SK-N-SH treated with all-trans-retinoic acid at 6 μM for 48 hours (cell line): ENCODE results near the gene TRIM31.

Experiments used
- ATAC-seq: fragments of 200-7000 bp; cut with Tn5 transposase; 3 replicates; pipeline ENCODE4 v1.9.1; 2020; ENCODE audit warnings: mild to moderate bottlenecking, moderate library complexity
- BACH2 ChIP-seq: fragments of 250-450 bp; sonication (Bioruptor Pico); IDR thresholded peaks from 2 replicates; pipeline ENCODE4 v1.9.0; 2021; ENCODE audit warnings: mild to moderate bottlenecking, borderline replicate concordance
- CREB5 ChIP-seq: fragments of 250-450 bp; sonication (Bioruptor Pico); IDR thresholded peaks from 2 replicates; pipeline ENCODE4 v1.5.1; 2020; ENCODE audit warnings: low read depth, mild to moderate bottlenecking, moderate library complexity
- CSDC2 ChIP-seq: fragments of 250-450 bp; sonication (Bioruptor Pico); IDR thresholded peaks from 2 replicates; pipeline ENCODE4 v1.5.0; 2020; ENCODE audit warnings: mild to moderate bottlenecking, moderate library complexity
- ESRRG ChIP-seq: fragments of 250-450 bp; sonication (Bioruptor Pico); IDR thresholded peaks from 2 replicates; pipeline ENCODE4 v1.6.1; 2021; ENCODE audit warnings: mild to moderate bottlenecking
- GLIS3 ChIP-seq: fragments of 250-450 bp; sonication (Bioruptor Pico); IDR thresholded peaks from 2 replicates; pipeline ENCODE4 v1.5.0; 2020; ENCODE audit warnings: mild to moderate bottlenecking, moderate library complexity
- ISL1 ChIP-seq: fragments of 250-450 bp; sonication (Bioruptor Pico); IDR thresholded peaks from 2 replicates; pipeline ENCODE4 v2.1.2; 2022; ENCODE audit warnings: mild to moderate bottlenecking, moderate library complexity
- OSR1 ChIP-seq: fragments of 250-450 bp; sonication (Bioruptor Pico); IDR thresholded peaks from 2 replicates; pipeline ENCODE4 v1.8.0; 2022; ENCODE audit warnings: moderate library complexity, mild to moderate bottlenecking, inconsistent platforms
- PATZ1 ChIP-seq: fragments of 250-450 bp; sonication (Bioruptor Pico); IDR thresholded peaks from 2 replicates; pipeline ENCODE4 v1.8.0; 2020; ENCODE audit warnings: mild to moderate bottlenecking, moderate library complexity, borderline replicate concordance
- RARB ChIP-seq: fragments of 250-450 bp; sonication (Bioruptor Pico); IDR thresholded peaks from 2 replicates; pipeline ENCODE4 v1.8.0; 2021; ENCODE audit warnings: mild to moderate bottlenecking, moderate library complexity
- TCF4 ChIP-seq: fragments of 250-450 bp; sonication (Bioruptor Pico); IDR thresholded peaks from 2 replicates; pipeline ENCODE4 v1.8.0; 2021; ENCODE audit warnings: mild to moderate bottlenecking, moderate library complexity, borderline replicate concordance
- ZC3H10 ChIP-seq: fragments of 250-450 bp; sonication (Bioruptor Pico); IDR thresholded peaks from 2 replicates; pipeline ENCODE4 v1.5.1; 2021; ENCODE audit warnings: mild to moderate bottlenecking, moderate library complexity
- ZFP30 ChIP-seq: fragments of 450-650 bp; formaldehyde crosslinking; IDR thresholded peaks from 2 replicates; pipeline ENCODE4 v1.5.0; 2022; ENCODE audit warnings: mild to moderate bottlenecking, moderate library complexity
- ZNF565 ChIP-seq: fragments of 450-650 bp; formaldehyde crosslinking; conservative IDR thresholded peaks from 2 replicates; pipeline ENCODE4 v1.5.0; 2020; ENCODE audit warnings: low read depth, mild to moderate bottlenecking, moderate library complexity
- ZNF70 ChIP-seq: fragments of 450-650 bp; formaldehyde crosslinking; IDR thresholded peaks from 2 replicates; pipeline ENCODE4 v1.5.0; 2020; ENCODE audit warnings: mild to moderate bottlenecking, moderate library complexity
- ZNF8 ChIP-seq: fragments of 450-650 bp; formaldehyde crosslinking; IDR thresholded peaks from 2 replicates; pipeline ENCODE4 v1.5.0; 2020; ENCODE audit warnings: mild to moderate bottlenecking, moderate library complexity
- TF ChIP-seq, protein P1 (sequence below): fragments of 250-450 bp; sonication (Bioruptor Pico); IDR thresholded peaks from 2 replicates; pipeline ENCODE4 v1.5.1; 2021; ENCODE audit warnings: mild to moderate bottlenecking, moderate library complexity
- TF ChIP-seq, protein P2 (sequence below): fragments of 250-450 bp; sonication (Bioruptor Pico); IDR thresholded peaks from 2 replicates; pipeline ENCODE4 v1.5.0; 2020; ENCODE audit warnings: mild to moderate bottlenecking, moderate library complexity

Gene TRIM31

GRCh38 chr6:30135147-30135546 is 22.3 kb upstream of the TRIM31 start:
- TF ChIP-seq ZNF565 (no peak), CSDC2 (no peak), ISL1 (CRISPR knock-in tag) (no peak), CREB5 (no peak), ZFP30 (no peak), ZC3H10 (CRISPR knock-in tag) (no peak), ESRRG (CRISPR knock-in tag) (no peak)
- TF ChIP-seq, protein P1, sequence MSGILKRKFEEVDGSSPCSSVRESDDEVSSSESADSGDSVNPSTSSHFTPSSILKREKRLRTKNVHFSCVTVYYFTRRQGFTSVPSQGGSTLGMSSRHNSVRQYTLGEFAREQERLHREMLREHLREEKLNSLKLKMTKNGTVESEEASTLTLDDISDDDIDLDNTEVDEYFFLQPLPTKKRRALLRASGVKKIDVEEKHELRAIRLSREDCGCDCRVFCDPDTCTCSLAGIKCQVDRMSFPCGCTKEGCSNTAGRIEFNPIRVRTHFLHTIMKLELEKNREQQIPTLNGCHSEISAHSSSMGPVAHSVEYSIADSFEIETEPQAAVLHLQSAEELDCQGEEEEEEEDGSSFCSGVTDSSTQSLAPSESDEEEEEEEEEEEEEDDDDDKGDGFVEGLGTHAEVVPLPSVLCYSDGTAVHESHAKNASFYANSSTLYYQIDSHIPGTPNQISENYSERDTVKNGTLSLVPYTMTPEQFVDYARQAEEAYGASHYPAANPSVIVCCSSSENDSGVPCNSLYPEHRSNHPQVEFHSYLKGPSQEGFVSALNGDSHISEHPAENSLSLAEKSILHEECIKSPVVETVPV (CRISPR knock-in tag), result no peak
- ATAC-seq, result no peak

GRCh38 chr6:30131947-30132497 is 19.1 kb upstream of the TRIM31 start:
- TF ChIP-seq ZNF8 (CRISPR knock-in tag), result no peak
- TF ChIP-seq CREB5, result no peak
- no peak for TF ChIP-seq ESRRG (CRISPR knock-in tag)
- no peak for TF ChIP-seq ZFP30
- no peak for TF ChIP-seq ISL1 (CRISPR knock-in tag)
- TF ChIP-seq OSR1, result no peak
- TF ChIP-seq GLIS3 (CRISPR knock-in tag), result no peak
- TF ChIP-seq ZNF70 (CRISPR knock-in tag), result no peak
- no peak for TF ChIP-seq ZNF565
- ATAC-seq, result no peak

DNA sequence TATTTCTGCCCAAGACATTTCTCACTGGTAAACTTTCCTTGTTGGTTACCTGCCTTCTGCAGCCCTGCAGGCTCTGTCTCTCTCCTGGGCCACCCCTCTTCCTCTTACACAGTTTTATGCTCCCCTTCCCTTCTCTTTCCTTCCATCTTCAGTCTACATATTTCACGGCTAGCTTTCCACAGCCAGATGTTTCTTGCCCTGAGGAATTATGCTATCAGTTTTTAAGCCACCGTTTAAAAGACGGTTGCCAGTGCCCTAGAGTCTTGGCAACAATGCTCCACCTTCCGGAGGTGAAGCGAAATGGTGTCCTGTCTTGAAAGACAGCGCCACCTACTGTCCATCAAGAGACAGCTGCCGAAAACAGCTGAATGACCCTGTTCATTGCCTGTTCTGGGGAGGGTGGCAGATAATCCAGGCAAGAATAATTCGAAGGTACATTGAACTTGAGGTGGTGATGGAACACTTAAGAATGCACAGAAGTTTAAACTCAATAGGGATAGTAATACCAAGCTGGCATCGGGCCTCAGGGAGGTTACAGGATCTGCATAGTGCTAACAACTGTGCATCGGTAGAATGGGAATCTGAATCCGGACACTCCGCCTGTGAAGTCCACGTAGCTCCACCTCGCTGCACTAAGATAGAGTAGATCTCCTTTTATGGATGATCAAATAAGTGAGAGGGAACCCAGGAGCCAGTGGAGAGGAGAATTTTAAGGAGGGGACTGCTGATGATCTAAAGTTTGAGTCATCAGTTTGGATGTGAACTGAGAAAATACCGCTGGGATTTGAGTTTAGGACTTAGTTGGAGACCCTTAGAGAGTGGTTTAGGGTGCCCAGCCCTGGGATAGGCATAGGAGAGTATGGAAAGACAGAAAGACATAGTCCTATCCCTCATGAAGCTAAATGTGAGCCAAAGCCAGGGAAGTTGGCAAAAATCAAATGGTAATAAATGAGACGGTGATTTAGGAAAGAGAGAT is 18.3 kb upstream of the TRIM31 start:
- peak; percentile 97 for ATAC-seq
- TF ChIP-seq OSR1 (no peak), ZFP30 (no peak)

GRCh38 chr6:30130179-30130679 is 17.3 kb upstream of the TRIM31 start:
- ATAC-seq, result no peak
- no peak for TF ChIP-seq TCF4 (CRISPR knock-in tag)
- TF ChIP-seq, protein P1 (CRISPR knock-in tag), result no peak
- TF ChIP-seq ZNF565, result no peak
- no peak for TF ChIP-seq BACH2 (CRISPR knock-in tag)
- TF ChIP-seq, protein P2, sequence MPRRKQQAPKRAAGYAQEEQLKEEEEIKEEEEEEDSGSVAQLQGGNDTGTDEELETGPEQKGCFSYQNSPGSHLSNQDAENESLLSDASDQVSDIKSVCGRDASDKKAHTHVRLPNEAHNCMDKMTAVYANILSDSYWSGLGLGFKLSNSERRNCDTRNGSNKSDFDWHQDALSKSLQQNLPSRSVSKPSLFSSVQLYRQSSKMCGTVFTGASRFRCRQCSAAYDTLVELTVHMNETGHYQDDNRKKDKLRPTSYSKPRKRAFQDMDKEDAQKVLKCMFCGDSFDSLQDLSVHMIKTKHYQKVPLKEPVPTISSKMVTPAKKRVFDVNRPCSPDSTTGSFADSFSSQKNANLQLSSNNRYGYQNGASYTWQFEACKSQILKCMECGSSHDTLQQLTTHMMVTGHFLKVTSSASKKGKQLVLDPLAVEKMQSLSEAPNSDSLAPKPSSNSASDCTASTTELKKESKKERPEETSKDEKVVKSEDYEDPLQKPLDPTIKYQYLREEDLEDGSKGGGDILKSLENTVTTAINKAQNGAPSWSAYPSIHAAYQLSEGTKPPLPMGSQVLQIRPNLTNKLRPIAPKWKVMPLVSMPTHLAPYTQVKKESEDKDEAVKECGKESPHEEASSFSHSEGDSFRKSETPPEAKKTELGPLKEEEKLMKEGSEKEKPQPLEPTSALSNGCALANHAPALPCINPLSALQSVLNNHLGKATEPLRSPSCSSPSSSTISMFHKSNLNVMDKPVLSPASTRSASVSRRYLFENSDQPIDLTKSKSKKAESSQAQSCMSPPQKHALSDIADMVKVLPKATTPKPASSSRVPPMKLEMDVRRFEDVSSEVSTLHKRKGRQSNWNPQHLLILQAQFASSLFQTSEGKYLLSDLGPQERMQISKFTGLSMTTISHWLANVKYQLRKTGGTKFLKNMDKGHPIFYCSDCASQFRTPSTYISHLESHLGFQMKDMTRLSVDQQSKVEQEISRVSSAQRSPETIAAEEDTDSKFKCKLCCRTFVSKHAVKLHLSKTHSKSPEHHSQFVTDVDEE (CRISPR knock-in tag), result no peak
- TF ChIP-seq RARB (CRISPR knock-in tag), result no peak
- TF ChIP-seq PATZ1, result no peak
- TF ChIP-seq ISL1 (CRISPR knock-in tag), result no peak
